ENCODE data around the gene ASB5.

DNA sequence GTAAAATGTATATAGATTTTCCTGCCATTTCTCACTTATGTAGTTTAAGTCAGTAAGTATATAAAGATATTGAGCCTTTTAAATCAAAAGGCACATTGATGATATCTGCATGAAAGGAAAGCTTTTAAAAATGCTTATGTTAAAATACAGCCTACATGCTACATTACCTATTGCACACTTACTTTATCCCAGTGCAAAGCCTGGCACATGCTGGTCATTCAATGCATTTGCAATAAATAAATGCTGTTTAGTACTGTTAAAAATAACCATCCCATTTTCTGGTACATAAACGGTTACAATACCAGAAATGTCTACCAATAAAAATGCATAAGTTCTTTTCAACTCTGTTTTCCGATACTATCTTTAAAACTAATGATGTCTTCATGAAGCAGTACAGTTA is 51.5 kb downstream of the ASB5 start:
- TF ChIP-seq POLR2AphosphoS5 (IDR thresholded peaks at IDR 0.05; ENCODE audit: low read depth, low read length) (no peak), POLR2A (IDR thresholded peaks at IDR 0.05; ENCODE audit: control extremely low read depth in 1 of 2, low read depth in 2 of 2, low read length in 2 of 2) (no peak), SIN3A (conservative IDR thresholded peaks at IDR 0.05 in 1 of 2, IDR thresholded peaks at IDR 0.05 in 1 of 2; ENCODE audit: low read depth in 1 of 2, low read length in 2 of 2) (no peak), RNF2 (IDR thresholded peaks at IDR 0.05; ENCODE audit: borderline replicate concordance, low read depth, low read length, missing control alignments, poor library complexity, severe bottlenecking) (no peak)
- TF ChIP-seq, protein P1, sequence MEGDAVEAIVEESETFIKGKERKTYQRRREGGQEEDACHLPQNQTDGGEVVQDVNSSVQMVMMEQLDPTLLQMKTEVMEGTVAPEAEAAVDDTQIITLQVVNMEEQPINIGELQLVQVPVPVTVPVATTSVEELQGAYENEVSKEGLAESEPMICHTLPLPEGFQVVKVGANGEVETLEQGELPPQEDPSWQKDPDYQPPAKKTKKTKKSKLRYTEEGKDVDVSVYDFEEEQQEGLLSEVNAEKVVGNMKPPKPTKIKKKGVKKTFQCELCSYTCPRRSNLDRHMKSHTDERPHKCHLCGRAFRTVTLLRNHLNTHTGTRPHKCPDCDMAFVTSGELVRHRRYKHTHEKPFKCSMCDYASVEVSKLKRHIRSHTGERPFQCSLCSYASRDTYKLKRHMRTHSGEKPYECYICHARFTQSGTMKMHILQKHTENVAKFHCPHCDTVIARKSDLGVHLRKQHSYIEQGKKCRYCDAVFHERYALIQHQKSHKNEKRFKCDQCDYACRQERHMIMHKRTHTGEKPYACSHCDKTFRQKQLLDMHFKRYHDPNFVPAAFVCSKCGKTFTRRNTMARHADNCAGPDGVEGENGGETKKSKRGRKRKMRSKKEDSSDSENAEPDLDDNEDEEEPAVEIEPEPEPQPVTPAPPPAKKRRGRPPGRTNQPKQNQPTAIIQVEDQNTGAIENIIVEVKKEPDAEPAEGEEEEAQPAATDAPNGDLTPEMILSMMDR (IDR thresholded peaks at IDR 0.05; ENCODE audit: control extremely low read depth in 1 of 3, insufficient read depth in 1 of 3, low read depth in 1 of 3, low read length in 3 of 3): no peak

Measured in H1 (cell line).